ENCODE data around the gene TAT.

Gene TAT

DNA sequence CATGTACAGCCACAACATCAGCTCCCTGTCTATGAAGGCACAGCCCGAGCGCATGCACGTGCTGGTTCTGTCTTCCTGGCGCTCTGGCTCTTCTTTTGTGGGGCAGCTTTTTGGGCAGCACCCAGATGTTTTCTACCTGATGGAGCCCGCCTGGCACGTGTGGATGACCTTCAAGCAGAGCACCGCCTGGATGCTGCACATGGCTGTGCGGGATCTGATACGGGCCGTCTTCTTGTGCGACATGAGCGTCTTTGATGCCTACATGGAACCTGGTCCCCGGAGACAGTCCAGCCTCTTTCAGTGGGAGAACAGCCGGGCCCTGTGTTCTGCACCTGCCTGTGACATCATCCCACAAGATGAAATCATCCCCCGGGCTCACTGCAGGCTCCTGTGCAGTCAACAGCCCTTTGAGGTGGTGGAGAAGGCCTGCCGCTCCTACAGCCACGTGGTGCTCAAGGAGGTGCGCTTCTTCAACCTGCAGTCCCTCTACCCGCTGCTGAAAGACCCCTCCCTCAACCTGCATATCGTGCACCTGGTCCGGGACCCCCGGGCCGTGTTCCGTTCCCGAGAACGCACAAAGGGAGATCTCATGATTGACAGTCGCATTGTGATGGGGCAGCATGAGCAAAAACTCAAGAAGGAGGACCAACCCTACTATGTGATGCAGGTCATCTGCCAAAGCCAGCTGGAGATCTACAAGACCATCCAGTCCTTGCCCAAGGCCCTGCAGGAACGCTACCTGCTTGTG lies 40.0 kb downstream of the TAT start:
- no peak for DNase-seq

DNA sequence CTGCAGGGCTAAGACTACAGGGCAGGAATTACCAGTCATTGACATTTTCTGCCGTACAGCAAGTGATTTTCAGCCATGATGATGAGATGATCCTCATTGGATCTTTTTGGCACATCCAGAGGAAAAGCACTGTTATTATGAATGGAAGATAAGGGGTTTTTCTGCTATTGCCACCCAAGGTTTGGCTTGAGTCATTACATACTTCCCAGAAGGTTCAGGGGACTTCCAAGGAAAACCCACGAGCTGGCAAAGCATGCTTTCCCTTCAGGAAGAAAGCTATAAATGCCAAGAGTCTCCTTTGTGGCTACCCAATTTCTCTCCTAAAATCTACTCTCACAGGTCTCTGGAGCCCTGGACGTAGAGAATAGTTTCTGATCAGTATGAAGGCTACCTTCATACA lies 44.5 kb downstream of the TAT start:
- DNase-seq, result no peak

DNA sequence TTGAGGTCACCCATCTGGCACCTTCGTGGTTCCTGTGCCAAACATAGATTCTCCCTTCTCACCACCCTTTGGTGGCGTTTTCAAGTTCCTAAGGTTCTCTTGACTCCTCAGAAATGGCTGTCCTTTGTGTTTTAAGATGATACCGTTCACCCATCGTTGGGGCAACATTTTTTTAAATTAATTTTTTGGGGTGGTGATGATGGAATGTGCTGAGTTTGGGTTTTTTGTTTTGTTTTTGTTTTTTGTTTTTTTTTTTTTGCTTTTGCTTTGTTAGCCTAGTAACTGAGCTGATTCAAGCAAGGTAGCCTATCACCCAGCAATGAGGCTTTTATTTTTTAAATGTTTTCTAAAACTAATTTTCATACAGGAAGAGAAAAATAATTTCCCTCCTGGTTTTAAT lies 48.0 kb downstream of the TAT start:
- no peak for DNase-seq

DNA sequence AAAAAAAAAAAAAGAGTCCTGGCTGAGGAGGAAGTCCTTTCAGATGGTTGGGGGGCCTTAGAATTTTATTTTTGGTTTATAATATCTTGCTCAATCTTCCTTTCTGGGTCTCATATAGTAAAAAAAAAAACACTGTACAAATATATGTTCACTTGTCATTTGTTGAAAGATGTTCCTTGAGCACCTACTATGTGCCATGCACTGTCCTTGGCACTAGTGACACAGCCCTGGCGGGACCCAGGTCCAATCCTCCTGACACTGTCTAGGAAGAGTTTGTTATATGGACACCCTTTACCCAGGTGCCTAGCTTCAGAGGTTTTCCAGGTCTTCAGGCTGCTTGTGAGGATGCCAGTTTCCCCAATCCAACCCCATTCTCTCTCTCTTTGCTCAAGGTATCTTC lies 48.6 kb downstream of the TAT start:
- no peak for DNase-seq

DNA sequence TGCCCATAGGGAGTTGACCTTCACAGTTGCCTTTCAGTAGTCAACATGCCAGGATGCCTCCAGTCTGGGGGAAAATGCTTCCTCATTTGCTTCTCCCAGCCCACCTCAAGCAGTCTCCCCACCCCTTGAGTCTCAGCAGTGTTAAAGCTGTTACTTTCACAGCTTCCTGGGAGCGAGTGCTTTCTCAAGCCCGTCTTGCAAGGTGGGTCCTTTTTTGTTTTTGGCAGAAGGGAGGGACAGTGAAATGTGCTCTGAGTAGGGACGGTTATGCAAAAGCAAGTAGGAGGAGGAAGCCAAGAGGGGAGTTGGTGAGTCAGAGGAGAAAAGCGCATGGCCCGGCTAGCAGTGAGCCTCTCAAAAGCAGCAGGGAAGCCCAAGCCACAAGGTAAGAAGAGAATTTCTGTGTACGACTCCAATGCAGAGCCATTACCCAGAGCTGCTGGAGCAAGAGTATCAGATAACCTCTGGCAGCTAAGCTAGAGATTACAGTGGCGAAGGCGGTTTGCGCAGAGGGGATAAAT lies 50.7 kb downstream of the TAT start, which contains the start of gene CHST4:
TSS of gene CHST4 (plus strand) at position 316 of the 521 bp plus-strand sequence. CDS start 10,252 bp downstream, outside the sequence.
- DNase-seq, result peak; percentile 37 to 54

GRCh38 chr16:71524566-71525553 lies 52.0 kb downstream of the TAT start:
- no peak for DNase-seq

GRCh38 chr16:71520550-71520949 lies 56.3 kb downstream of the TAT start:
- no peak for DNase-seq
